ENCODE results near the gene DLEC1.

DNA sequence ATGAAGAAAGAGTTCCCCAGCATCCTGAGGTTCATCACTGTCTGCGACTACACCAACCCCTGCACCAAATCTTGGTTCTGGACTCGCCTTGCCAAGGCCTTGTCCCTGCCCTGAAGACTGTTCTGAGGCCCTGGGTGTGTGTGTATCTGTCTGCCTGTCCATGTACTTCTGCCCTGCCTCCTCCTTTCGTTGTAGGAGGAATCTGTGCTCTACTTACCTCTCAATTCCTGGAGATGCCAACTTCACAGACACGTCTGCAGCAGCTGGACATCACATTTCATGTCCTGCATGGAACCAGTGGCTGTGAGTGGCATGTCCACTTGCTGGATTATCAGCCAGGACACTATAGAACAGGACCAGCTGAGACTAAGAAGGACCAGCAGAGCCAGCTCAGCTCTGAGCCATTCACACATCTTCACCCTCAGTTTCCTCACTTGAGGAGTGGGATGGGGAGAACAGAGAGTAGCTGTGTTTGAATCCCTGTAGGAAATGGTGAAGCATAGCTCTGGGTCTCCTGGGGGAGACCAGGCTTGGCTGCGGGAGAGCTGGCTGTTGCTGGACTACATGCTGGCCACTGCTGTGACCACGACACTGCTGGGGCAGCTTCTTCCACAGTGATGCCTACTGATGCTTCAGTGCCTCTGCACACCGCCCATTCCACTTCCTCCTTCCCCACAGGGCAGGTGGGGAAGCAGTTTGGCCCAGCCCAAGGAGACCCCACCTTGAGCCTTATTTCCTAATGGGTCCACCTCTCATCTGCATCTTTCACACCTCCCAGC, 102.4 kb downstream of the DLEC1 start:
- TF ChIP-seq, protein P1, sequence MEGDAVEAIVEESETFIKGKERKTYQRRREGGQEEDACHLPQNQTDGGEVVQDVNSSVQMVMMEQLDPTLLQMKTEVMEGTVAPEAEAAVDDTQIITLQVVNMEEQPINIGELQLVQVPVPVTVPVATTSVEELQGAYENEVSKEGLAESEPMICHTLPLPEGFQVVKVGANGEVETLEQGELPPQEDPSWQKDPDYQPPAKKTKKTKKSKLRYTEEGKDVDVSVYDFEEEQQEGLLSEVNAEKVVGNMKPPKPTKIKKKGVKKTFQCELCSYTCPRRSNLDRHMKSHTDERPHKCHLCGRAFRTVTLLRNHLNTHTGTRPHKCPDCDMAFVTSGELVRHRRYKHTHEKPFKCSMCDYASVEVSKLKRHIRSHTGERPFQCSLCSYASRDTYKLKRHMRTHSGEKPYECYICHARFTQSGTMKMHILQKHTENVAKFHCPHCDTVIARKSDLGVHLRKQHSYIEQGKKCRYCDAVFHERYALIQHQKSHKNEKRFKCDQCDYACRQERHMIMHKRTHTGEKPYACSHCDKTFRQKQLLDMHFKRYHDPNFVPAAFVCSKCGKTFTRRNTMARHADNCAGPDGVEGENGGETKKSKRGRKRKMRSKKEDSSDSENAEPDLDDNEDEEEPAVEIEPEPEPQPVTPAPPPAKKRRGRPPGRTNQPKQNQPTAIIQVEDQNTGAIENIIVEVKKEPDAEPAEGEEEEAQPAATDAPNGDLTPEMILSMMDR (IDR thresholded peaks at IDR 0.05; ENCODE audit: low read depth, low read length): no peak
- TF ChIP-seq EZH2phosphoT487 (IDR thresholded peaks at IDR 0.05; ENCODE audit: low read depth): no peak
